NB4 (cell line): Measurements from ENCODE around the gene HS6ST2.

Source experiments
- MYC ChIP-seq: IDR thresholded peaks from 2 replicates; pipeline ENCODE4 v1.6.1; 2011; ENCODE audit warnings: low read depth, low read length
- POLR2A ChIP-seq: IDR thresholded peaks from 2 replicates; pipeline ENCODE4 v1.6.1; 2011; ENCODE audit warnings: mild to moderate bottlenecking; ENCODE audit not compliant: insufficient read length; ENCODE audit errors: extremely low read depth
- TF ChIP-seq, protein P1 (sequence below): IDR thresholded peaks from one replicate; pipeline ENCODE4 v1.5.1; 2012; ENCODE audit warnings: low read depth, low read length
- TF ChIP-seq, protein P2 (sequence below): IDR thresholded peaks from 2 replicates; pipeline ENCODE4 v1.6.1; 2011; ENCODE audit warnings: low read depth, low read length

- TF ChIP-seq, protein P1, sequence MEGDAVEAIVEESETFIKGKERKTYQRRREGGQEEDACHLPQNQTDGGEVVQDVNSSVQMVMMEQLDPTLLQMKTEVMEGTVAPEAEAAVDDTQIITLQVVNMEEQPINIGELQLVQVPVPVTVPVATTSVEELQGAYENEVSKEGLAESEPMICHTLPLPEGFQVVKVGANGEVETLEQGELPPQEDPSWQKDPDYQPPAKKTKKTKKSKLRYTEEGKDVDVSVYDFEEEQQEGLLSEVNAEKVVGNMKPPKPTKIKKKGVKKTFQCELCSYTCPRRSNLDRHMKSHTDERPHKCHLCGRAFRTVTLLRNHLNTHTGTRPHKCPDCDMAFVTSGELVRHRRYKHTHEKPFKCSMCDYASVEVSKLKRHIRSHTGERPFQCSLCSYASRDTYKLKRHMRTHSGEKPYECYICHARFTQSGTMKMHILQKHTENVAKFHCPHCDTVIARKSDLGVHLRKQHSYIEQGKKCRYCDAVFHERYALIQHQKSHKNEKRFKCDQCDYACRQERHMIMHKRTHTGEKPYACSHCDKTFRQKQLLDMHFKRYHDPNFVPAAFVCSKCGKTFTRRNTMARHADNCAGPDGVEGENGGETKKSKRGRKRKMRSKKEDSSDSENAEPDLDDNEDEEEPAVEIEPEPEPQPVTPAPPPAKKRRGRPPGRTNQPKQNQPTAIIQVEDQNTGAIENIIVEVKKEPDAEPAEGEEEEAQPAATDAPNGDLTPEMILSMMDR, result no peak
- TF ChIP-seq POLR2A, result no peak
- TF ChIP-seq, protein P2, sequence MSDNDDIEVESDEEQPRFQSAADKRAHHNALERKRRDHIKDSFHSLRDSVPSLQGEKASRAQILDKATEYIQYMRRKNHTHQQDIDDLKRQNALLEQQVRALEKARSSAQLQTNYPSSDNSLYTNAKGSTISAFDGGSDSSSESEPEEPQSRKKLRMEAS, result no peak
- TF ChIP-seq MYC, result no peak
Measured at GRCh38 chrX:132624466-132624865, 334.0 kb downstream of the HS6ST2 start.
